Measurements from ENCODE around the gene MFSD2B.

DNA sequence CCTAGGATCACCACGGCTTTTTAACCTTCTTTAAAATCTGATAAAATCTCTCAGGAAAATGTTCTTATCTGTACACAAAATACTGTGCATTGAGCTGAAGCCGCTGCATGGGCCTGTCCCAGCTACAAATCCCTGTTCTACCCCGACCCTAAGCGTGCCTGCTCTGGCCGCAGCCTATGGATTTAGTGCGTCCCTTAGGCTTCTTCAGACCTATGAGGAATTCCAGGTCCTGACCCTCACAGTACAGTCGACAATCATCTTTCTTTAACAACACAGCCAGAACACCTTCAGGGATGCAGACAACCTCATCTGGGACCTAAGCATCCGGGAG lies 37.8 kb downstream of the MFSD2B start:
- TF ChIP-seq EZH2phosphoT487 (IDR thresholded peaks at IDR 0.05; ENCODE audit: borderline replicate concordance) (no peak), POLR2A (IDR thresholded peaks at IDR 0.05; ENCODE audit: borderline replicate concordance, extremely low read depth, insufficient read depth, insufficient read length) (no peak), CEBPB (IDR thresholded peaks at IDR 0.05; ENCODE audit: low read depth) (no peak), YY1 (IDR thresholded peaks at IDR 0.05; ENCODE audit: extremely low read depth, insufficient replicate concordance, low read depth, low read length) (no peak), POLR2AphosphoS5 (IDR thresholded peaks at IDR 0.05; ENCODE audit: low read depth, low read length) (no peak), SRF (IDR thresholded peaks at IDR 0.05; ENCODE audit: low read depth) (no peak), JUND (IDR thresholded peaks at IDR 0.05) (no peak), SP1 (IDR thresholded peaks at IDR 0.05; ENCODE audit: low read depth) (no peak), RAD21 (IDR thresholded peaks at IDR 0.05; ENCODE audit: low read depth) (no peak)
- TF ChIP-seq, protein P1, sequence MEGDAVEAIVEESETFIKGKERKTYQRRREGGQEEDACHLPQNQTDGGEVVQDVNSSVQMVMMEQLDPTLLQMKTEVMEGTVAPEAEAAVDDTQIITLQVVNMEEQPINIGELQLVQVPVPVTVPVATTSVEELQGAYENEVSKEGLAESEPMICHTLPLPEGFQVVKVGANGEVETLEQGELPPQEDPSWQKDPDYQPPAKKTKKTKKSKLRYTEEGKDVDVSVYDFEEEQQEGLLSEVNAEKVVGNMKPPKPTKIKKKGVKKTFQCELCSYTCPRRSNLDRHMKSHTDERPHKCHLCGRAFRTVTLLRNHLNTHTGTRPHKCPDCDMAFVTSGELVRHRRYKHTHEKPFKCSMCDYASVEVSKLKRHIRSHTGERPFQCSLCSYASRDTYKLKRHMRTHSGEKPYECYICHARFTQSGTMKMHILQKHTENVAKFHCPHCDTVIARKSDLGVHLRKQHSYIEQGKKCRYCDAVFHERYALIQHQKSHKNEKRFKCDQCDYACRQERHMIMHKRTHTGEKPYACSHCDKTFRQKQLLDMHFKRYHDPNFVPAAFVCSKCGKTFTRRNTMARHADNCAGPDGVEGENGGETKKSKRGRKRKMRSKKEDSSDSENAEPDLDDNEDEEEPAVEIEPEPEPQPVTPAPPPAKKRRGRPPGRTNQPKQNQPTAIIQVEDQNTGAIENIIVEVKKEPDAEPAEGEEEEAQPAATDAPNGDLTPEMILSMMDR (IDR thresholded peaks at IDR 0.05 in 2 of 3, conservative IDR thresholded peaks at IDR 0.05 in 1 of 3; ENCODE audit: borderline replicate concordance in 1 of 3, insufficient read depth in 1 of 3, low read depth in 2 of 3, low read length in 2 of 3): no peak
- TF ChIP-seq, protein P2, sequence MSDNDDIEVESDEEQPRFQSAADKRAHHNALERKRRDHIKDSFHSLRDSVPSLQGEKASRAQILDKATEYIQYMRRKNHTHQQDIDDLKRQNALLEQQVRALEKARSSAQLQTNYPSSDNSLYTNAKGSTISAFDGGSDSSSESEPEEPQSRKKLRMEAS (IDR thresholded peaks at IDR 0.05): no peak
- TF ChIP-seq, protein P3, sequence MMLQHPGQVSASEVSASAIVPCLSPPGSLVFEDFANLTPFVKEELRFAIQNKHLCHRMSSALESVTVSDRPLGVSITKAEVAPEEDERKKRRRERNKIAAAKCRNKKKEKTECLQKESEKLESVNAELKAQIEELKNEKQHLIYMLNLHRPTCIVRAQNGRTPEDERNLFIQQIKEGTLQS (IDR thresholded peaks at IDR 0.05): no peak
- TF ChIP-seq, protein P4, sequence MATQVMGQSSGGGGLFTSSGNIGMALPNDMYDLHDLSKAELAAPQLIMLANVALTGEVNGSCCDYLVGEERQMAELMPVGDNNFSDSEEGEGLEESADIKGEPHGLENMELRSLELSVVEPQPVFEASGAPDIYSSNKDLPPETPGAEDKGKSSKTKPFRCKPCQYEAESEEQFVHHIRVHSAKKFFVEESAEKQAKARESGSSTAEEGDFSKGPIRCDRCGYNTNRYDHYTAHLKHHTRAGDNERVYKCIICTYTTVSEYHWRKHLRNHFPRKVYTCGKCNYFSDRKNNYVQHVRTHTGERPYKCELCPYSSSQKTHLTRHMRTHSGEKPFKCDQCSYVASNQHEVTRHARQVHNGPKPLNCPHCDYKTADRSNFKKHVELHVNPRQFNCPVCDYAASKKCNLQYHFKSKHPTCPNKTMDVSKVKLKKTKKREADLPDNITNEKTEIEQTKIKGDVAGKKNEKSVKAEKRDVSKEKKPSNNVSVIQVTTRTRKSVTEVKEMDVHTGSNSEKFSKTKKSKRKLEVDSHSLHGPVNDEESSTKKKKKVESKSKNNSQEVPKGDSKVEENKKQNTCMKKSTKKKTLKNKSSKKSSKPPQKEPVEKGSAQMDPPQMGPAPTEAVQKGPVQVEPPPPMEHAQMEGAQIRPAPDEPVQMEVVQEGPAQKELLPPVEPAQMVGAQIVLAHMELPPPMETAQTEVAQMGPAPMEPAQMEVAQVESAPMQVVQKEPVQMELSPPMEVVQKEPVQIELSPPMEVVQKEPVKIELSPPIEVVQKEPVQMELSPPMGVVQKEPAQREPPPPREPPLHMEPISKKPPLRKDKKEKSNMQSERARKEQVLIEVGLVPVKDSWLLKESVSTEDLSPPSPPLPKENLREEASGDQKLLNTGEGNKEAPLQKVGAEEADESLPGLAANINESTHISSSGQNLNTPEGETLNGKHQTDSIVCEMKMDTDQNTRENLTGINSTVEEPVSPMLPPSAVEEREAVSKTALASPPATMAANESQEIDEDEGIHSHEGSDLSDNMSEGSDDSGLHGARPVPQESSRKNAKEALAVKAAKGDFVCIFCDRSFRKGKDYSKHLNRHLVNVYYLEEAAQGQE (IDR thresholded peaks at IDR 0.05; ENCODE audit: low read depth): no peak
- TF ChIP-seq, protein P5, sequence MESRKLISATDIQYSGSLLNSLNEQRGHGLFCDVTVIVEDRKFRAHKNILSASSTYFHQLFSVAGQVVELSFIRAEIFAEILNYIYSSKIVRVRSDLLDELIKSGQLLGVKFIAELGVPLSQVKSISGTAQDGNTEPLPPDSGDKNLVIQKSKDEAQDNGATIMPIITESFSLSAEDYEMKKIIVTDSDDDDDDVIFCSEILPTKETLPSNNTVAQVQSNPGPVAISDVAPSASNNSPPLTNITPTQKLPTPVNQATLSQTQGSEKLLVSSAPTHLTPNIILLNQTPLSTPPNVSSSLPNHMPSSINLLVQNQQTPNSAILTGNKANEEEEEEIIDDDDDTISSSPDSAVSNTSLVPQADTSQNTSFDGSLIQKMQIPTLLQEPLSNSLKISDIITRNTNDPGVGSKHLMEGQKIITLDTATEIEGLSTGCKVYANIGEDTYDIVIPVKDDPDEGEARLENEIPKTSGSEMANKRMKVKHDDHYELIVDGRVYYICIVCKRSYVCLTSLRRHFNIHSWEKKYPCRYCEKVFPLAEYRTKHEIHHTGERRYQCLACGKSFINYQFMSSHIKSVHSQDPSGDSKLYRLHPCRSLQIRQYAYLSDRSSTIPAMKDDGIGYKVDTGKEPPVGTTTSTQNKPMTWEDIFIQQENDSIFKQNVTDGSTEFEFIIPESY (IDR thresholded peaks at IDR 0.05; ENCODE audit: extremely low read depth, insufficient replicate concordance, low read length): no peak

Measured in HCT116 (cell line).